HepG2 (cell line): Measurements from ENCODE around the gene ARFGAP2. TPM values are rescaled to one million over a fixed set of nuclear protein-coding genes. Genes with fewer than 3 reads are reported as not detected.

Experiments
- CBX5 ChIP-seq: sonication (generic); formaldehyde crosslinking; IDR thresholded peaks from 2 replicates; pipeline ENCODE4 v1.4.0; 2020; ENCODE audit warnings: missing genetic modification reagents, borderline replicate concordance
- ERF ChIP-seq: IDR thresholded peaks from 2 replicates; pipeline ENCODE4 v1.6.1; 2018; ENCODE audit warnings: missing biosample characterization, missing genetic modification reagents
- FOSL2 ChIP-seq: sonication (generic); formaldehyde crosslinking; IDR thresholded peaks from 2 replicates; pipeline ENCODE4 v1.4.0; 2020; ENCODE audit warnings: missing genetic modification reagents
- HNF4A ChIP-seq: sonication (generic); formaldehyde crosslinking; IDR thresholded peaks from 2 replicates; pipeline ENCODE4 v1.4.0; 2020; ENCODE audit warnings: missing genetic modification reagents
- JUN ChIP-seq: sonication (generic); formaldehyde crosslinking; IDR thresholded peaks from 2 replicates; pipeline ENCODE4 v1.4.0; 2020; ENCODE audit warnings: mild to moderate bottlenecking, missing genetic modification reagents
- KDM2A ChIP-seq: sonication (generic); formaldehyde crosslinking; IDR thresholded peaks from 2 replicates; pipeline ENCODE4 v1.4.0; 2020; ENCODE audit warnings: low read depth, missing genetic modification reagents, borderline replicate concordance
- KLF12 ChIP-seq: sonication (generic); formaldehyde crosslinking; IDR thresholded peaks from 2 replicates; pipeline ENCODE4 v1.4.0; 2020; ENCODE audit warnings: missing genetic modification reagents, borderline replicate concordance
- KMT2A ChIP-seq: sonication (generic); formaldehyde crosslinking; IDR thresholded peaks from 2 replicates; pipeline ENCODE4 v1.4.0; 2020; ENCODE audit warnings: missing genetic modification reagents
- MBD4 ChIP-seq: IDR thresholded peaks from 2 replicates; pipeline ENCODE4 v1.6.1; 2012; ENCODE audit warnings: low read length, inconsistent platforms, borderline replicate concordance
- MEIS1 ChIP-seq: sonication (generic); formaldehyde crosslinking; IDR thresholded peaks from 2 replicates; pipeline ENCODE4 v1.9.0; 2021; ENCODE audit warnings: mild to moderate bottlenecking, missing genetic modification reagents, moderate library complexity, borderline replicate concordance
- MEIS2 ChIP-seq: sonication (generic); formaldehyde crosslinking; IDR thresholded peaks from 2 replicates; pipeline ENCODE4 v1.9.0; 2021; ENCODE audit warnings: mild to moderate bottlenecking, missing genetic modification reagents
- MIXL1 ChIP-seq: IDR thresholded peaks from 2 replicates; pipeline ENCODE4 v1.6.1; 2016
- MZF1 ChIP-seq: sonication (generic); formaldehyde crosslinking; IDR thresholded peaks from 2 replicates; pipeline ENCODE4 v1.8.1; 2023; ENCODE audit warnings: mild to moderate bottlenecking, missing genetic modification reagents, borderline replicate concordance
- REL ChIP-seq: sonication (generic); formaldehyde crosslinking; conservative IDR thresholded peaks from 2 replicates; pipeline ENCODE4 v1.8.0; 2022; ENCODE audit warnings: mild to moderate bottlenecking, missing genetic modification reagents, moderate library complexity
- REPIN1 ChIP-seq: sonication (generic); formaldehyde crosslinking; IDR thresholded peaks from 2 replicates; pipeline ENCODE4 v1.8.0; 2022; ENCODE audit warnings: missing genetic modification reagents, low read depth, mild to moderate bottlenecking, borderline replicate concordance
- SAP130 ChIP-seq: IDR thresholded peaks from 2 replicates; pipeline ENCODE4 v1.6.1; 2016; ENCODE audit warnings: low read depth
- SNRNP70 ChIP-seq: fragments of 200-400 bp; formaldehyde crosslinking; IDR thresholded peaks from 2 replicates; pipeline ENCODE4 v1.6.1; 2017; ENCODE audit warnings: mild to moderate bottlenecking, low read depth, low read length, moderate library complexity
- TFDP1 ChIP-seq: IDR thresholded peaks from 2 replicates; pipeline ENCODE4 v1.6.1; 2016; ENCODE audit warnings: missing compliant biosample characterization, missing genetic modification reagents, borderline replicate concordance
- XRCC5 ChIP-seq: fragments of 200-400 bp; formaldehyde crosslinking; optimal IDR thresholded peaks from 2 replicates; pipeline ENCODE3; 2017; ENCODE audit warnings: mild to moderate bottlenecking, low read length
- YEATS4 ChIP-seq: sonication (generic); formaldehyde crosslinking; IDR thresholded peaks from 2 replicates; pipeline ENCODE4 v1.4.0; 2020; ENCODE audit warnings: missing genetic modification reagents, borderline replicate concordance
- ZBTB25 ChIP-seq: IDR thresholded peaks from 2 replicates; pipeline ENCODE4 v1.6.1; 2018; ENCODE audit warnings: missing genetic modification reagents
- ZC3H13 ChIP-seq: sonication (generic); formaldehyde crosslinking; IDR thresholded peaks from 2 replicates; pipeline ENCODE4 v1.8.1; 2023; ENCODE audit warnings: mild to moderate bottlenecking, missing genetic modification reagents, moderate library complexity
- ZNF256 ChIP-seq: sonication (generic); formaldehyde crosslinking; conservative IDR thresholded peaks from 2 replicates; pipeline ENCODE4 v1.4.0; 2020; ENCODE audit warnings: missing genetic modification reagents
- ZNF331 ChIP-seq: sonication (generic); formaldehyde crosslinking; IDR thresholded peaks from 2 replicates; pipeline ENCODE4 v1.4.0; 2020; ENCODE audit warnings: missing genetic modification reagents
- ZNF691 ChIP-seq: sonication (generic); formaldehyde crosslinking; IDR thresholded peaks from 2 replicates; pipeline ENCODE4 v1.4.0; 2020; ENCODE audit warnings: missing genetic modification reagents, low read depth, mild to moderate bottlenecking, borderline replicate concordance
- ZSCAN30 ChIP-seq: sonication (generic); formaldehyde crosslinking; IDR thresholded peaks from 2 replicates; pipeline ENCODE4 v1.5.0; 2020; ENCODE audit warnings: mild to moderate bottlenecking, missing genetic modification reagents
- polyA plus RNA-seq, 8 experiments: library from polyadenylated mRNA; depleted of rRNA in 3 of 8; stranded (reverse) in 7 of 8; unstranded in 1 of 8; fragments of >200 nt; fragmentation: Illumina TruSeq in 4 of 8; extraction: Trizol in 4 of 8; gene quantifications; 2 replicates each; pipeline versions ENCODE4 v1.2.1 to v1.2.3, GENCODE V29; 2011 to 2016; ENCODE audit warnings: low read depth in 4 of 8, missing spikeins in 1 of 8, mixed read lengths in 1 of 8; ENCODE audit not compliant: insufficient read depth in 1 of 8
- total RNA-seq, 5 experiments: library from RNA; depleted of rRNA; stranded (reverse); fragments of >200 nt; fragmentation: Illumina TruSeq; extraction: Trizol; gene quantifications; 2 replicates each; pipeline ENCODE4 v1.2.3, GENCODE V29; 2016; ENCODE audit warnings: low read depth in 1 of 5

ARFGAP2 gene
- total and polyA plus RNA-seq, 2 of the 13 experiments (the other 11 are each of a cell fraction or from before 2014, with no cell fraction given), result 32.3 to 75.3 TPM

GRCh38 chr11:47152953-47153950 lies 23.4 kb downstream of the ARFGAP2 start (continued):
- TF ChIP-seq SAP130 (CRISPR knock-in tag) (0 out of 2 replicates have a peak, but pooled peaks have one; percentile 30), ERF (CRISPR knock-in tag) (peak; percentile 26; the same call in 1 of the 2 replicates), ZBTB25 (CRISPR knock-in tag) (peak; percentile 49; the same call in 1 of the 2 replicates), MIXL1 (CRISPR knock-in tag) (0 out of 2 replicates have a peak, but pooled peaks have one; percentile 28), CBX5 (CRISPR knock-in tag) (0 out of 2 replicates have a peak, but pooled peaks have one; percentile 50), REL (CRISPR knock-in tag) (no peak), YEATS4 (no peak), XRCC5 (peak; percentile 59), MEIS2 (CRISPR knock-in tag) (0 out of 2 replicates have a peak, but pooled peaks have one; percentile 26), ZC3H13 (CRISPR knock-in tag) (no peak), SNRNP70 (no peak), MZF1 (no peak), REPIN1 (CRISPR knock-in tag) (peak; percentile 68; the same call in 1 of the 2 replicates), MBD4 (no peak), ZNF331 (peak; percentile 49; the same call in 1 of the 2 replicates), HNF4A (CRISPR knock-in tag) (peak; percentile 55), ZNF256 (CRISPR knock-in tag) (no peak), TFDP1 (CRISPR knock-in tag) (peak; percentile 32; the same call in 1 of the 2 replicates), FOSL2 (CRISPR knock-in tag) (0 out of 2 replicates have a peak, but pooled peaks have one; percentile 6), JUN (CRISPR knock-in tag) (no peak), KMT2A (CRISPR knock-in tag) (0 out of 2 replicates have a peak, but pooled peaks have one; percentile 26), ZNF691 (CRISPR knock-in tag) (peak; percentile 64; the same call in 1 of the 2 replicates), KLF12 (CRISPR knock-in tag) (no peak), MEIS1 (CRISPR knock-in tag) (0 out of 2 replicates have a peak, but pooled peaks have one; percentile 55), ZSCAN30 (CRISPR knock-in tag) (no peak), KDM2A (CRISPR knock-in tag) (peak; percentile 42; the same call in 1 of the 2 replicates)
- TF ChIP-seq, all 625 proteins: peak for 51
